Pancreas (tissue), 10 donors: ENCODE data around the gene ARSG. TPM values are rescaled to one million over a fixed set of nuclear protein-coding genes. Genes with fewer than 3 reads are reported as not detected.

Source experiments
- ATAC-seq, 4 donors: fragments of 200-7000 bp; cut with Tn5 transposase; one replicate each; pipeline versions ENCODE4 v1.8.0 to v1.9.1; 2020; ENCODE audit warnings: mild to moderate bottlenecking in 4 of 4, moderate library complexity in 4 of 4
- DNase-seq, 6 donors: peaks; one replicate each; pipeline ENCODE4 v3.0.0-alpha.2; 2020
- FAIRE-seq: peaks from 2 replicates; lab custom pipeline; 2012; peaks lifted over from hg19 to GRCh38; lab: Jason Lieb, UNC
- H3K27ac ChIP-seq, 4 donors: fragments of 200-600 bp; sonication (generic); 1 replicate in 3 of 4; 2 replicates in 1 of 4; pipeline versions ENCODE4 v1.5.0 to v1.8.0; 2020
- H3K27me3 ChIP-seq, 4 donors: fragments of 200-600 bp; one replicate each; pipeline ENCODE4 v1.8.0; 2021
- H3K36me3 ChIP-seq, 3 donors: fragments of 200-600 bp; sonication (generic) in 1 of 3; one replicate each; pipeline versions ENCODE4 v1.5.0 to v1.8.0; 2020 to 2021
- H3K4me1 ChIP-seq, 3 donors: fragments of 200-600 bp; one replicate each; pipeline ENCODE4 v1.8.0; 2021
- H3K4me3 ChIP-seq, 4 donors: fragments of 200-600 bp; sonication (generic) in 2 of 4; one replicate each; pipeline versions ENCODE4 v1.5.0 to v1.8.0; 2020 to 2021
- H3K9me3 ChIP-seq, 4 donors: fragments of 200-600 bp; one replicate each; pipeline ENCODE4 v1.8.0; 2021
- WGBS, 2 donors: extraction: QIAGEN DNeasy Blood & Tissue Kit; methylation state at CpG; one replicate each; pipeline ENCODE4 v1.1.7; 2013; 5-methylcytosine and 5-hydroxymethylcytosine counted together
- intact Hi-C, 3 donors: fragments of 100-400 bp; cut with DNase I; formaldehyde crosslinking; loops; one replicate each; pipeline versions ENCODE4 v1.11.1 to v1.14.2; 2022
- polyA plus RNA-seq, 2 donors: library from polyadenylated mRNA; stranded (reverse); fragments of 200-250 nt; gene quantifications; one replicate each; pipeline ENCODE4 v1.2.3, GENCODE V29; 2013
- total RNA-seq, 6 donors: library from RNA; stranded (reverse); fragmentation: NEBNext Ultra II Directional in 4 of 6; extraction: Animal tissue kit (Norgen Biotek cat#: 25700) in 4 of 6; gene quantifications; one replicate each; pipeline versions ENCODE4 v1.2.1 to v1.2.4, GENCODE V29; 2021 to 2023
- TF ChIP-seq, protein P1 (sequence below), 4 donors: fragments of 200-600 bp; sonication (generic) in 3 of 4; IDR thresholded peaks; one replicate each; pipeline versions ENCODE4 v1.5.0 to v1.8.0; 2021; ENCODE audit warnings: antibody characterized with exemption in 4 of 4
- donor health status: healthy with polysubstance abuse.
- donor health status: DM: no; HTN: no; CAD: no; lungs with moderate emphysema.
- donor health status: DM: no; HTN: no; CAD: no.
- donor health status: control.
- donor health status: control.
- donor health status: Bipolar disorder and iron deficiency.
- donor health status: DM: yes; HTN: yes; CAD: no.
- donor health status: DM: no; HTN: no; CAD: no.
- donor health status: DM: no; HTN: no; CAD: no.
- donor health status: DM: yes; HTN: yes; CAD: no.

Gene ARSG
- total and polyA plus RNA-seq, 8 donors = 0.46 to 2.5 (median 1.4) TPM

DNA sequence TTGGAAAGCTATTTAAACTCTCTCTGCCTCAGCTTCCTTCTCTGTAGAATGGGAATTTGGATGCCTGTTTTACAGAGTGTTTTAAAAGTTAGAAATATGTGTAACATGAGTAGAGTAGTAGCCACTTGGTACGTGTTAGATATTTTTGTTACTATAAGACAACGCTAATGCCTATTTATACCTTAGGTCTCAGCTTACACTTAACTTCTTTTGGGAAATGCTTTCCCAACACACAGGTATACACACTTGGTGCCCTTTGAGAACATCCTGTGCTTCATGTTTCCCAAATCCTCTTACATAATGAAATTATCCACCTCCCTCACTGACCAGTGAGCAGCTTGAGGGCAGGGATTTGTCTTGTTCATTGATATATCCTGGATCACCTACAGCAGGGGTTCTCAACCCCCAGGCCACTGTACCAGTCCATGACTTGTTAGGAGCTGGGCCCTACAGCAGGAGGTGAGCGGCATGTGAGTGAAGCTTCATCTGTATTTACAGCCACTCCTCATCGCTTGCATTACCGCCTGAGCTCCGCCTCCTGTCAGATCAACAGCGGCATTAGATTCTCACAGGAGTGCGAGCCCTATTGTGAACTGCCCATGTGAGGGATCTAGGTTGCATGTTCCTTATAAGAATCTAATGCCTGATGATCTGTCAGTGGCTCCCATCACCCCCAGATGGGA is 33.5 kb downstream of the ARSG start:
- H3K9me3 ChIP-seq = no peaks in the 10 kb centered on the region
- FAIRE-seq = no peak
- 95 to 98% methylated on average over 8 of the region's 8 CpGs for WGBS, 2 donors
- TF ChIP-seq, protein P1, sequence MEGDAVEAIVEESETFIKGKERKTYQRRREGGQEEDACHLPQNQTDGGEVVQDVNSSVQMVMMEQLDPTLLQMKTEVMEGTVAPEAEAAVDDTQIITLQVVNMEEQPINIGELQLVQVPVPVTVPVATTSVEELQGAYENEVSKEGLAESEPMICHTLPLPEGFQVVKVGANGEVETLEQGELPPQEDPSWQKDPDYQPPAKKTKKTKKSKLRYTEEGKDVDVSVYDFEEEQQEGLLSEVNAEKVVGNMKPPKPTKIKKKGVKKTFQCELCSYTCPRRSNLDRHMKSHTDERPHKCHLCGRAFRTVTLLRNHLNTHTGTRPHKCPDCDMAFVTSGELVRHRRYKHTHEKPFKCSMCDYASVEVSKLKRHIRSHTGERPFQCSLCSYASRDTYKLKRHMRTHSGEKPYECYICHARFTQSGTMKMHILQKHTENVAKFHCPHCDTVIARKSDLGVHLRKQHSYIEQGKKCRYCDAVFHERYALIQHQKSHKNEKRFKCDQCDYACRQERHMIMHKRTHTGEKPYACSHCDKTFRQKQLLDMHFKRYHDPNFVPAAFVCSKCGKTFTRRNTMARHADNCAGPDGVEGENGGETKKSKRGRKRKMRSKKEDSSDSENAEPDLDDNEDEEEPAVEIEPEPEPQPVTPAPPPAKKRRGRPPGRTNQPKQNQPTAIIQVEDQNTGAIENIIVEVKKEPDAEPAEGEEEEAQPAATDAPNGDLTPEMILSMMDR (IDR thresholded peaks at IDR 0.05) = no peak
- H3K27me3 ChIP-seq = no peaks in the 10 kb centered on the region
- H3K4me3 ChIP-seq = no peak overlapping the region
- H3K27ac ChIP-seq = no peak overlapping the region
- intact Hi-C loops = no loop called here
- ATAC-seq = no peak
- DNase-seq = no peak
- H3K4me1 ChIP-seq = no peaks in the 10 kb centered on the region
- no peaks in the 10 kb centered on the region for H3K36me3 ChIP-seq

DNA sequence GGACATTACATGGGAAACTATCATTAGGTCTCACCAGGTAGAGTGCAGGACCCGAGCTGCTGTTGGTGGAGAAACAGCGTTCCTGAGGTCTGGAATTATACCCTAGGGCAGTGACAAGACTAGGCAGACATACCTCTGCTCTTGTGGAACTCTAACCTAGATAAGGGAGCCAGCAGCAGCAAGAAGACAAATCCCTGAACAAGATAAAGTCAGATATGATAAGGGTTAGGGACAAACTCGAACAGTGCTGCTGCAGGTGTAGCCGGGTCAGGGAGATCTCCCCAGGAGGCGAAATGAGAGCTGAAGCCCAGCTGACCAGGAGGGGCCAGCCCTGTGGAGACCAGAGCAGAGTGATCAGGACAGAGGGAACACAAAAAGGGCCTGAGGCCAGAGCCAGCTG is 34.7 kb downstream of the ARSG start:
- Histone ChIP-seq H3K36me3 (no peaks in the 10 kb centered on the region), H3K27me3 (no peaks in the 10 kb centered on the region), H3K4me3 (no peak overlapping the region), H3K27ac (no peak overlapping the region), H3K4me1 (no peaks in the 10 kb centered on the region), H3K9me3 (no peaks in the 10 kb centered on the region)
- FAIRE-seq = no peak
- intact Hi-C loops = no loop called here
- TF ChIP-seq, protein P1 (IDR thresholded peaks at IDR 0.05) = no peak
- ATAC-seq = no peak
- WGBS, 2 donors = 69 to 81% methylated on average over 5 of the region's 5 CpGs
- no peak for DNase-seq

DNA sequence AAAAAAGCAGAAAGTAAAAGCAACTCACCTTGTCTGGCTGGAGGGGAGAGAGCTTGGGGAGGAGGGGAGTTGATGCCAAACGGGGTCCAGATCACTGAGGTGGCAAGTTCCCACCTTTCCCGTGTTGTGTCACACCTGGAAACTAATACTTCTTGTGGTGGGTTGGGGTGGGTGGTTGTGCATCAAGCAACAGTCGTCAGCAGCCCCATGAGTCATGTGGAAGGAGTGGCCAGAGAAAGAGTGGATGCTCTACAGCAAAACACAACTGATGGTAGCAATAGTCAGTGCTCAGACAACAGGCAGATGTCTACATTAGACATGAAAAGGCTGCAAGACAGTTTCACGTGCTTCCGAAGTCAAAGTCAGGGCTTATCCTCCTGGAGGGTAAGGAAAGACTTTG is 35.4 kb downstream of the ARSG start:
- TF ChIP-seq, protein P1 (IDR thresholded peaks at IDR 0.05) = no peak
- FAIRE-seq (no peak), ATAC-seq (no peak), DNase-seq (no peak)
- intact Hi-C loops = no loop called here
- H3K36me3 ChIP-seq = no peaks in the 10 kb centered on the region
- H3K9me3 ChIP-seq = no peaks in the 10 kb centered on the region
- H3K27ac ChIP-seq = no peak overlapping the region
- 71 to 91% methylated on average over 5 of the region's 5 CpGs for WGBS, 2 donors
- H3K4me3 ChIP-seq = no peak overlapping the region
- no peaks in the 10 kb centered on the region for H3K27me3 ChIP-seq
- H3K4me1 ChIP-seq = no peaks in the 10 kb centered on the region

DNA sequence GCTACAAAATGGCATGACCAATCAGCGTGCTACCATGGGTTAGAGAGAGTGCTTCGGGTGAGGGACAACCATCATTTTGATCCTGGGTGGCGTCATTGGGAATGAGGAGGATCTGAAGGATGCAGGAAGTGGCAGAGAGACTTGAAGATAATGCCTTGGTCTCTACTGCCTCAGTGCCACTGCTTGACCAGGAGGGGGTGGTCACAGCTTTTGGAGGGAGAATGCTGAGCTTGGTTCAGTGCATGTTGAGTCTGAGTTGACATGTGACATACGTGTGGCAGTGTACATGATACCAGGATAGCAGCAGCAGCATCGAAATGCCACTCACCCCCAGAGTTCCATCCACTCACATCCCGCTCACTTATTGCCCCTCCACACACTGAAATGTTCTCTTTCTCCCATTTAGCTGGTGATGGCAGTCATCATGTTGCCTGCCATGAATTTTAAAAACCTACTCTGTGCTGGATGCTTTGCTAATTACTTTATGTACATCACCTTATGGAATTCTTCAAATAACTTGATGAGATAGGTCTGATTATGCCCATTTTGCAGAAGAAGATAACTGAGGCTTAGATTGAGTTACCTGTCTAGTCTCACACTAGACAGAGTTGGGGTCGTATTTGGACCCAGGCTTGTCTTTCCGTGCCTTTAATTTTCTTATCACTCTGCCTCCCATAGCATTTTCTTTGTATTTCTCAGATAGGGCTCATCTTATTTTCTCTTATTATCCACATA is 36.7 kb downstream of the ARSG start:
- WGBS, 2 donors = 76 to 90% methylated on average over 8 of the region's 8 CpGs
- Histone ChIP-seq H3K4me1 (no peaks in the 10 kb centered on the region), H3K27me3 (no peaks in the 10 kb centered on the region), H3K36me3 (no peaks in the 10 kb centered on the region), H3K4me3 (no peak overlapping the region), H3K27ac (no peak overlapping the region), H3K9me3 (no peaks in the 10 kb centered on the region)
- no peak for DNase-seq
- TF ChIP-seq, protein P1 (IDR thresholded peaks at IDR 0.05) = no peak
- intact Hi-C loops = no loop called here
- FAIRE-seq = no peak
- no peak for ATAC-seq

DNA sequence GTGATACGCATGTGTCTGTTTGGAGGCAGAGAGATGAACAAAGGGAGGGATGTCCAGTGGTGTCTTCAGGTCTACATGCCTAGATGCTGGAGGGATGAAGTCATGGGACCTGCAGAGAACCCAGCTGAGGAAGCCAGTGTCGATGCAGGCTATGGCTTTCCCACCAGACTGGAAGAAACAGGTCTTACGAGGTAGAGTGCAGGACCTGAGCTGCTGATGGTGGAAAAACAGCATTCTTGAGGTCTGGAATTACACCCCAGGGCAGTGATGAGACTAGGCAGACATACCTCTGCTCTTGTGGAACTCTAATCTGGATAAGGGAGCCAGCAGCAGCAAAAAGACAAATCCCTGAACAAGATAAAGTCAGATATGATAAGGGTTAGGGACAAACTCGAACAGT is 37.4 kb downstream of the ARSG start:
- intact Hi-C loops = no loop called here
- Histone ChIP-seq H3K4me1 (no peaks in the 10 kb centered on the region), H3K4me3 (no peak overlapping the region), H3K27ac (no peak overlapping the region), H3K9me3 (no peaks in the 10 kb centered on the region), H3K36me3 (no peaks in the 10 kb centered on the region), H3K27me3 (no peaks in the 10 kb centered on the region)
- WGBS, 2 donors = 48 to 50% methylated on average over 4 of the region's 4 CpGs
- ATAC-seq (no peak), DNase-seq (no peak), FAIRE-seq (no peak)
- TF ChIP-seq, protein P1 (IDR thresholded peaks at IDR 0.05) = no peak
